ENCODE measurements around the gene DLX1.
"Not testable (repeated sequence)": the region's sequence is repeated elsewhere in the genome, so short reads cannot be mapped to it uniquely, and the experiment has no call there.

DLX1 gene

DNA sequence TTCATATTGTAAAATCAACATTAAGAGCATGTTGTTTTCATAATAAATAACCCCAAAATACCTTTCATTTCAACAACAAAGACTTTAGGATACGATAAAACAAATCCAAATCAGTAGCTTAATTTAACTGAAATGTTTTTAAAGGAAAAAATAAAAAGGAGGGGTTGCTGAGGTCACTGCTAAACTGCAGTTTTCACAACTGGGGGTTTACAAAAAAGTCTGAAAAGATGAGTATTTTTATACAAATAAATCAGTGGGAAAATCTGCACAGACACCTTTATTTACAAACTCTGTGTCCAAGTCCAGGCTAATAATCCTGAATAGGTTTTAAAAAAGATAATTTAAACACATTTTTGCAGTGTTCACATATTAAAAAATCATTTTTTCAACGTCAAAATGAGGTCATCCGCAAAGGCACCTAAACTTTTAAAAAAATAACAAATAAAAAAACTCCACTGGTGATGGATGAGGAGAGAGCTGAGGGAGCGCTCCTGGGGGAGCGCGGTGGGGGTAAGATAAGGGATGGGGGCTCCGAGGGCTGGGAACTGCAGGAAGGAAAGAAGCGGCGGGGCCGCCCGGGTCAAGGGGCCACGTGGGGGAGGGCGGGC is 14.3 kb downstream of the DLX1 start:
- no peak for DNase-seq

DNA sequence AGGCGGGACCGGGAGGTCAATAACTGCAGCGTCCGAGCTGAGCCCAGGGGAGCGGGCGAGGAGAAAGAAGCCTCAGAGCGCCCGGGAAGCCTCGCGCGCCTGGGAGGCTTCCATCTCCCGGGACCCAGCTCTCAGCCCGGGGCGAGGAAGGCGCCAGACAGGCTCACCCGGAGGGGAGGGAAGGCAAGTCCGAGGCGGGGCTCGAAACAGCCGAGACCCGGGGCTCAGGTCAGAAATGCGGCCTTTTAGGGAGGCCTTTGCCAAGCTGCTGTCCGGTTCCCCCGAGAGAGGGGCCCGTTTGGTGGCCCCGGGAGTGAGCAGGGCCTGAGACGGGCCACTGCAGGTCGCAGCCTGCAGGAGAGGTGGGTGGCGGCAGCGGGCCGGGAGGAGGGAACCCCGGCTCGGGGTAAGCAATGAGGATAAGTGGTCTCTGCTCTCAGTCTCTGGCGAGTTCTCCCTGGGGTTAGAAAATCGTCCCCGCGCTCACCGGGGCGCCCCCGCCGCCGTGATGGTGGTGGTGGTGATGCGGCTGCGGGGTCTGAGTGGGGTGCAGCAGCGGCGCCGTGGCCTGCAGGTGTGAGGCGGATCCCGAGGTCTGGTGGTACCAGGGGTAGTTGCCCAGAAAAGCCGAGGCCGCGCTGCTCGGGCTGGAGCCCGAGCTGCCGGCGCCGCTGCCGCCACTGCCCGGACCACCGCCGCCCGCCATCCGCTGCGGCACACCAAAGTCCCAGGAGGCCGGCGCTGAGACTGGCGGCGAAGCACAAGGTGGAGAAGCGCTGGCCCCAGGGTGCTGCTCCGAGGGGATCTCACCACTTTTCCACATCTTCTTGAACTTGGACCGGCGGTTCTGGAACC is 15.0 kb downstream of the DLX1 start:
- DNase-seq: no peak

DNA sequence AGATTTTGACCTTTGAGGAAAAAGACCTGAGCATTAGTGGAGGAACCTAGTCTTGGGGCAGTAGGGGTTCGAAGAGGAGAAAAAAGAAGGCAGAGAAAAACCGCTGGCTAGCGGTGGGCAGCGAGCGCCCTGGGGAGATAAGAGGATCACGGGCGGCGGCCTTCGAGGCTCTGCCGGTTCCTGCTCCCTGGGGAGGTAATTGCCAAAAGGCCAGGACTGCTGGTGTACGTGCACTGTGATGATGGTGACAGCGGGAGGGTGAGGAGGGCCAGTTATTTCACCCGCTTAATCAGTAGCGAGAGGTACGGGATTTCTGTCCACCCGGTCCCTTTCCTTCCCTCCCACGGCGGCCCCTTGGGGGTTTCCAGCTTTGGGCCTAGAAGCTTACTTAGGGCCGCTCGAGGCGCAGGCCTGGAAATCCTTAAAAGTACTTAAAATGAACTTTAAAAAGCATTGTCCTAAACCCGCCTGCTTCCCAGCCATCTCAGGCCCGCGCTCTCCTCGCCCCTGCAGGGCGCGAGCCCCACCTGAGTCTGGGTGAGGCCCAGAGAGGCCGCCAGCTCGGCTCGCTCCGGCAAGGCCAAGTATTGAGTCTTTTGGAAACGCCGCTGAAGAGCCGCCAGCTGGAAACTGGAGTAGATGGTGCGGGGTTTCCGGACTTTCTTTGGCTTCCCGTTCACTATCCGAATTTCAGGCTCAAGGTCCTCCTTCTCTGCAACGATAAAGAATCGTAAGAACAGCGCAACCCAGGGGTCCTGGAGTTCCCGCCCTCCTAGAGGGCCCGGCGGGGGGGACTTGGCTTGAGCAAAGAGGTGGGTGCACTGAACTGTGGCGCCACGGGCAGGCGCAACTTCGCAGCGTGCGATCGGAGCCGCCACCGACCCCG is 15.9 kb downstream of the DLX1 start:
- DNase-seq: no peak

DNA sequence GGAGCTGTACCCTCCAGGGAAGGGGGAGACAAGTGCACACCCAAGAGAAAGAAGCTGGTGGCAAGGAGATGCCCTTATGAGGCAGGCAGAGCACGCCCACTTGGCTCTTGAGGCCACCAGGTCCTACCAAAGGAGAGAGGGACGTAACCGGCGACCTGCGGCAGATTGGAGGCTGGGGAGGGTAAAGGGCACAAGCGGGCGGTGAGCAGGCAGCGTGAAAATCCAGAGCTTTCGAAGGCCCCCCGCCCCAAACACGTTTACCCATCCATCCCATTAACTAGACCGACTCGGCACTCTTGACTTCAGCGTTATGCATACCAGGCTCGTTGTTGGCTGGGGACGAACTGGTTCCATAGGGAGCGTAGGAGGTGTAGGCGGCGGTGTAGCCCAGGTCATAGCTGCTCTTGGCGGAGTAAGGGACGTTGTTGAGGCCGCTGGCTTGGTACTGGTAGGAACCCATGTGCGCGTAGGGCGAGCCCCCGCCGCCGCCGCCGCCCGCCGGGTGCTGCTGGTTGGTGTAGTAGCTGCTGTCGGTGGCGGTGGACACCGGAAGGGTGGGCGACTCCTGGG is 16.6 kb downstream of the DLX1 start:
- DNase-seq: no peak

DNA sequence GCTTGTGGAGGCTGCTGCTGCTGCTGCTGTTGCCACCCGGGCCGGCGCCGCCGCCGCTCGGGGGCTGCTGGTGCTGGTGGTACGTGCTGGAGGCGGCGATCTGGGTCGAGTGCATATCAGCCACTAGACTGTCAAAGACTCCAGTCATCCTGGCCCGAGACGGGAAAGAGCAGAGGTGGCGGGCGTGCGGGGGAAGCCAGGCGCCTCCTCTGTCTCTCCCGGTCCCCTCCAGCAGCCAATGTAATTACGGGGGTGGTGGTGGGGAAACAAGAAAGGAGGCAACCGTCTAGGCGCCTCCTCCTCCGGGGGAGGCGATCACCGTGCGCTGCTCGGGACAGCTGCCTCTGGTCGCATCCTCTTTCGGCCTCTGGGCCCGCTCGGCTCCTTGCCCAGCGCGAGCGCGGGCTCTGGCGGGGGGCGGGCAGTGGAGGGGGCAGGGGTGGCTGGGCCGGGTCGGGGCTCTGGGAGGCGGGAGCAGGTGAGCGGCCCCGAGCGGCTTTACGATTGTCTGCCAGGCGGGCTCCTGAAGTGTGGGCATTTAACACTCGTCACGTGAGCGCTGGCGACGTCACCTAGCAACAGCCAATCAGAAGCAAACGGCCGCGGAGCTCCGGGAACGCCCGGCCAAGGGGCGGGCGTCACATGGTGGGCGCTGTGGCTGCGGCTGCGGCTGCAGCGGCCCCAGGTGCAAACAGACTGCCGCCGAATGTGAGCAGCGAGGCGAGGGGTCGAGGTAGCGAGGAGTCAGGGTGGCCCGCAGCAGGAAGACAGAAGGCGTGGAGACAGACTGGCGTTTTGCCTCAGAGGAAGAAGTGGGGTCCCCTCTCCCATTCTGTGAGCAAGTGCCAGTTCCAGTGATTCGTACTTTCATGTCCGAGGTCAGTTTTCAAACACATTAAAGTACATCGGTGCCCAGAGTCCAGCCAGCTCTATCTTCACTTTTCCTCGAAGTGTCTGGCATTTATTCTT is 17.4 kb downstream of the DLX1 start, which contains the start of gene DLX2:
TSS of gene DLX2 (minus strand) at position 510 of the 969 bp plus-strand sequence. CDS start at position 148, 362 bp downstream.
- DNase-seq: peak; percentile 93

DNA sequence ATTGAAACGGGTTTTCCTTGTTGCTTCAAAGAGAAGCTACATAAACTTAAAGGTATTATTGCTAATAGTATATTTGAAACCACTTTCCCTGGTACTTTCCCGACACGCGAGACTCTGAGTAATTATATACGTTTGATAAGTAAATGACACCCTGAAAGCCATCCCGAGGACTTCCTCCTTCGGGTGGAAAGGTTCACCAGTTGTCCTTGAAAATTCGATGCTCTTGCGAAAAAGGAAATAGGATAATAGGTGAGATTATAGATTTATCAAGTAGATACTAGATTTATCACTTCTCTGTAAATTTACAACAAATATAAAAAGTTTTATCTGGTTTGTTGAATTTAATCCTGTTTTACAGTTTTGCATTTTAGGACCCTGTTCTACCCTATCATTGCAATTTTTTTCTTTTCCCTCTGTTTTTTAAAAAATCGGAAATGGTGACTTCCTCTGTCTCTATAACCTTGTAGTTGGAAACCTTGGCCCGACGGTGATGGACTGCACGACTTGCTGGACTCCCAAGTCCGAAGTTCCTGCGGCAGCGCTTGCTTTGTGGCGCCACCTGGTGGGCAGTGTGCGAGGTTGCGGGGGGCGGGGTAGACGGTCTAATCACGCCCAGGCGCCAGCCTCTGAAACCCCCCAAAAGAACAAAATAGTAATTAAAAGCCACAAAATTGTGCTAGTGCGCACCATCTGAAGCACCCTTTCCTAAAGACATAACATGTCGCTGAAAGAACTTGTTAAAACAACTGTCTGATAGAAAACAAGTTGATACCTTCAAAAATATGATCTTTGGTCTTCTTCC is 18.4 kb downstream of the DLX1 start:
- DNase-seq: peak; percentile 76

DNA sequence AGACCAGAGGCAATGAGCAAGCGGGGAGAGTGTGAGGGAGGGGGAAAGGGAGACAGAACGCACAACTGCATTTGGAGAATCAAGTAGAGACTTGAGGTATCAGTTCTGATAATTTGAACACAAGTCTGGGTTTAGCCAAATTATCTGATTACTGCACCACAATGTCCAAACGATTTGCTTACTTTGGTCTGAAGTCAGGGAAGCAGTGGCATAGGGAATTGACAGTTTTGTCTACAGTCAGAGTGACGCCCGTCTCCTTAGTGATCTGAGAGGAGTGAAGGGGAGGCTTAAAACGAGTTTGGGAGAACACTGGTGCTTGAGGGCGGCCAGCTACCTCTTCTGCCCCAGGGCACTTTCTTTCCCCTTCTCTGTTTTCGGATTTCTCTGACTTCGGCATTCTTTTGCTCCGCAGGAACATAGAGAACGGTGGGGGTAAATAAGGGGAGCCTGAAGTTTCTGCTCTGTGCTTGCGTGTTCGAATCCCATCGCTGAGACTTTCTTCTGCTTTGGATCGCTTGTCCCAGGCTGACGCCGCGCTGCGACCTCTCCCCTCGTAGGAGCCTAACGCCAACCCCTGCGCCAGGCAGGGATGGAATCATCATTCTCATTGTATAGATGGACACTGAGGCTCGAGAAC is 20.3 kb downstream of the DLX1 start:
- DNase-seq: no peak

DNA sequence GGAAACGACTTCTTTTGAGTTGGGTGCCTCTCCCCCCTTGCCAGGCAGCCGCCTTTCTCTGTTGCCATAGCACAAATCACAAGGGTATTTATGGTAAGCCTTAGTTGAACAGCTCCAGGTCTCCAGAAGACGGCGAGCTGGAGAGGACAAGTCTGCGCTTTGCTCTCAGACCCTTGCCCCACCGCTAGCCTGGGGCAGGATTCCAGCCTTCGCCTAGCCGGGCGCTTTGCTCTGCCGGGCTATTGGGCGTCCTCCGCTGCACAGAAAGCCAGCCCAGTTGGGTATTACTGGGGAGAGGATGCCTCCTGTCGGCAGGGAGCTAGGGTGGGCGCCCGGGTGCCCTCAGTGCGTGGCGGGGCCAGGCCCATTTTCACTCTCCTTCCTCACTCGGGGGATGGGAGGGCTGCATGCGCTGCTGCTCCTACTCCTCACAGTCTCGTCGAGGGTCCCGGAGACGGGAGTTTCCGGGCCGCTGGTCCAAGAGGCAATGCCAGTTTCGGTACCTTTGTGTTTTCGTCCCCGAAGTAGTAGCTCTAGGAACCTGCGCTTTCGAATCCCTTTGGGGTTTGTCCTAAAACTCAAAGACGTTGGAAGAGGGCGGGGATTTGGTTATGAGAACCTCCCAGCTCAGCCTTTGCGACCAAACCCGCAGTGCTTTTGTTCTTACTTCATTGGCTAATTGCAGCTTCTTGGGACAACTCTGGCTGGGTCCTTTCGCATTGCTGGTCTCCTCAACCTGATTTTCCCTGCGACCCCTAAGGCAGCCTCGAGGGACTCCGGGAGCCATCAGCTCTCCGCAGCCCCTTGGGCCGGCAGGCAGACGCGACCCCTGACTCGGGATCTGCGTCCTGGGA is 21.0 kb downstream of the DLX1 start:
- DNase-seq: no peak

DNA sequence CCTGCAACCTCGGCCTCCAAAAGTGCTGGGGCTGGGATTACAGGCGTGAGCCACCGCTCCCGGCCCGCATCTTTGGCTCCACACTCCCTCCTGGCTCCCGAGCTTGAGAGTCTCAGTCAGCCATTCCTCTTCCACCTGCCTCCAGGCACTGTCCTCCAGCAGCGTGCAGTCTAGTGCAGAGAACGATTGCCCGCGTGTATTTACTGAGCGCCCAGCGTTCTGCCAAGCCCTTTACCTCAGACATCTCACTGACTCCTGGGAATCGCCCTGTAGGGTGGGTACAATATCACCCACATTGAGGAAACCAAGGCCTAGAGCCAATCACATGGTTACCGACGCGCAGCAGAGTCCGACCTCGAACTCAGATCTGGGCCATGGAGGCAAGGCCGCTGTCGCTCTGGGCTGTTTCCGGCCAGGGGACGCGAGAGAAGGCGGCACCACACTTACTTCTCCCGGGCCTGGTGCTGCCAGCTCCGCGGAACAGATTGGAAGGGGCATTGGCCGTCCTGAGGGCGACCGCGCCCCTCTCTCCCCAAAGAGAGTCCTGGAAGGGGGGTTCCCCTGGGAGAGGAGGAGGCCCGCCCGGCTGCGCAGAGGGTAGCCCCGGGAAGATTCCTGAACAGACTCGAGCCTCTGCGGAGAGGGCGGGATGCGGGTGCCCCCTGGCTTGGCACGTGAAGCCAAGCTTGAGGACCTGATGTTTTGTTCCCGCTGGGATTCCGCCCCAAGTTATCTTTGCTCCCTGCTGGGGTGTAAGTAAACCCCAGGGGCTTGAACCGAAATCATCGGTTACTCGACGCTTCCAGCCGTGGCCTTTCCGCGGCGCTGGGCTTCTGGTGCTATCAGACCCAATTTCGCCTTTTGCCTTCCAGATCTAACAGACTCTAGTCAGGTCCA is 22.6 kb downstream of the DLX1 start:
- no peak for DNase-seq

DNA sequence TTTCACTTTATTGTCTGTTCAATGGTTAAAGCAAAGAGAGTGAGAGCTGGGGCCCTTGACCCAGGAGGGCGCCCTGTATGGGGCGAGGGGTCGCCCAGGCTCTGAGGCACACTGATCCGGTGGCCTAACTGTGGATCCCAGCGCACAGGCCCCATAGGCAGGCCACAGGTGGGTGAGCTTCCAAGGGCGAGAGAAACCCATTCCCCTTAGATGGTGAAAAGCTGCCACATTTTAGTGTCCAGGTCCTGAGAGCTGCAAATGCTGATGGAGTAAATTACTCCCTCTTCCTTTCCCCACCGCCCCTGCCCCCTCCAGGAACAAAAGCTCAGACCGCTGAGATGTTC is 23.3 kb downstream of the DLX1 start:
- no peak for DNase-seq

DNA sequence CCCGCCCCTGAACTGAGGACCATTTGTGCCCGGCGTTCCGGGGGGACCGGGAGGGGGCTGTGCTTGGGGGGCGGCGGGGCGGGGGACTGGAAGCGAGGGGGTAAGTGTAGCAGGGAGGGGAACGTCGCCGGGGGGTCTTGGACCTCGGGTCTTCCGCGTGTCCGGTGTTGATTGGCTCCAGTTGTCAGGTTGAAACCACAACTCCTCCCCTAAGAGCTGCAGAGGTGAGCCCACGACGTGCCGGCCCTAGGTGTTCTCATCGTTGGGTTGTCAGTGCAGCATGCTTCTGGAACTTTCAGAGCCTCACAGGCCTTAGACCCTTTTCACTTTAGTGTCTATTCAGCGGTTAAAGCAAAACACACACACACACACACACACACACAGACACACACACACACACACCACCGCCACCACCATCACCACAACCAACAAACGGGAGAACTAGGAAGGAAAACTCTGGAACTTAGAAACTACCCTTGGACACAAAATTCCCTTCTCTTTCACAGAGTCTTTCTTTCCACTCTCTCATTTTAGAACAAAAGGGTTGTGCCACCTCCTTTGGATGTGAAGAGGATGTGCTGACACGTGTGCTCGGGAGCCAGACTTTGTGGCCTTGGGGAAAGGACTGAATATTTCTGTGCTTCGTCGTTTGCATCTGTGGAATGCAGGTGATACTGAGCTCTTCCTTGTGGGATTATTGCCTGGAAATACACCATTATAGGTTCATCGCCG is 24.1 kb downstream of the DLX1 start:
- no peak for DNase-seq

DNA sequence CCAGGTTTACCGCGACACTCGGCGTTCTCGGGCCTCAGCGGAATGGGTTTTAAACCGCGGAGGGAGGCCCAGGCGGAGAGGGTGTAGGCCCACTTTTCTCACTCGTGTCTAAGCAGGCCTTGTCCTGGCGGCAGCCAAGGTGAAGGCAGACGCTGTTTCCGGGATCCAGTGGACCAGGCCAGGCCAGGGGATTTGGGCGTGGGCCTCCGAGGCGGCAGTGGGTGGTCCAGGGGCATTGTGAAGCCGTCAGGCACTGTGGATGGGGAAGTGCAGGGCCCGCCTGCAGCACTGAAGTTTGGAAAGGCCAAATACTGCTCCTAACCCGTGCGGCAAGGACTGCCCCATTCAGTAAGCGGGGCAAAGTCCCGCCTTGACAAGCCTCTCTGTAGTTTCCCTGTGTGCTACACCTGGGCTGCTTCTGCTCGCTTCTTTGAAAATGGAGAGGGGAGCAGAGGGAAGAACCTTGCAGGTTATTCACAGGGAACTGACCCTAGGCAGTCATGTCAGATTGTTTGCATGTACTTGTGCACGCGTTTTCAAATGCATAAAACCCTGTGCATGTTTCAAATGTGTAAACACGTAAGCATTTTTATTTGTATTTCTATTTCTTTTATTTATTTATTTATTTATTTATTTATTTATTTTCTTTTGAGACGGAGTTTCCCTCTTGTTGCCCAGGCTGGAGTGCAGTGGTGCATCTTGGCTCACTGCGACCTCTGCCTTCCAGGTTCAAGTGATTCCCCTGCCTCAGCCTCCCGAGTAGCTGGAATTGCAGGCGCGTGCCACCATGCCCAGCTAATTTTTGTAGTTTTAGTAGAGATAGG is 24.9 kb downstream of the DLX1 start:
- no peak for DNase-seq

DNA sequence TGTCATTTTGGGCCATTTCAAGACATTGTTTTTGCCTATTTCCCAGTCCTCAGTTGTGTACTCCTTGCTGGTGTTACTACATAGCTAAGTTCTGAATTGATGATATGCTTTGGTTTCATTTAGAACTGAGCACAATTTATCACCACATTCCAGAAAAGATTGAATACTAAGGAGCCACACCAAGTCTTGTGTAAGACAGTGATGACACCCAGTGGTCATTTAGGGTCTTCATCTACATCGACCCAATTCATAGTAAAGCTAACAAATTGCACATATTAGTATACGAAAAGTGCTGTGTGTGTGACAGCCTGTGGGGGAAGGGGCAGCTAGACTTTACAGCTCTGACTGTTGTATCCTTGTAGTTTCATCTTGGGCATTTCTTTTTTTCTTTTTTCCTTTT is 28.3 kb downstream of the DLX1 start:
- no peak for DNase-seq

DNA sequence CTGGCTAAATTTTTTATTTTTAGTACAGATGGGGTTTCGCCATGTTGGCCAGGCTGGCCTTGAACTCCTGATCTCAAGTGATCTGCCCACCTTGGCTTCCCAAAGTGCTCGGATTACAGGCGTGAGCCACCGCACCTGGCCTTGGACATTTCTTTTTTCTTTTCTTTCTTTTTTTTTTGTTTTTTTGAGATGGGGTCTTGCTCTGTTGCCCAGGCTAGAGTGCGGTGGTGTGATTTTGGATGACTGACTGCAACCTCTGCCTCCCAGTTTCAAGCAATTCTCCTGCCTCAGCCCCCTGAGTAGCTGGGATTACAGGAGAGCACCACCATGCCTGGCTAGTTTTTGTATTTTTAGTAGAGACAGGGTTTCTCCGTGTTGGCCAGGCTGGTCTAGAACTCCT is 28.9 kb downstream of the DLX1 start:
- not testable (repeated sequence) for DNase-seq

DNA sequence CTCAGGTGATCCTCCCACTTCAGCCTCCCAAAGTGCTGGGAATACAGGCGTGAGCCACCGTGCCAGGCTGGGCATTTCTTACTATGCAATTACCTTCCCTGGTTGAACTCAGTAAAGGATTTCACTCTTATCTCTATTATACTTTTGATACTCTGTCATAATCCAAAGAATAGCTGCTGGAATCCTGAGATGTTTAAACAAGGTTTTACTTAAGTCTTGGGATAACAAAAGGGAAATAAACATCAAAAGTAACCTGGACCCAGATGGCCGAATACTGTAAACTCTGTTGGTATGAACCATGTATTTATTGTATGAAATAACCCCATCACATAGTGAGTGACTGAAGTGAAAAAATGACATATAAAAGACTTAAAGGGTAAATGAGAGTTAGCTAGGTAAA is 29.3 kb downstream of the DLX1 start:
- no peak for DNase-seq

DNA sequence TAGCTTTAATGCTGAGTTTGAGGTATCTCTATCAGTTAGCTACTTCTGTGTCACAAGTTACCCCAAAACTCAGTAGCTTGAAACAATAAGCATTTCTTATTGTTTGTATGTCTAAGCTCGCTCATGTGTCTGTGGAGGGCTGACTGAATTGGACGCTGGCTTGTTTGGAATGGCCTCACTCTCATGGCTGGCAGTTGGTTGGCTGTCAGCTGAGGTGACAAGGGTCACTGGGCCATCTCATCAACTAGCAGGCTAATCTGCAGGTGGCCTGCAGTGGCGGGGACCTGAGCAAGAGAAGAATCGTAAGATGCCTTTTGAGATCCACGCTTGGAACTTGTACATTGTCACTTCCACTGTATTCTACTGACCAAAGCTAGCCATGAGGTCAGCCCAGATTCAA is 30.8 kb downstream of the DLX1 start:
- no peak for DNase-seq

DNA sequence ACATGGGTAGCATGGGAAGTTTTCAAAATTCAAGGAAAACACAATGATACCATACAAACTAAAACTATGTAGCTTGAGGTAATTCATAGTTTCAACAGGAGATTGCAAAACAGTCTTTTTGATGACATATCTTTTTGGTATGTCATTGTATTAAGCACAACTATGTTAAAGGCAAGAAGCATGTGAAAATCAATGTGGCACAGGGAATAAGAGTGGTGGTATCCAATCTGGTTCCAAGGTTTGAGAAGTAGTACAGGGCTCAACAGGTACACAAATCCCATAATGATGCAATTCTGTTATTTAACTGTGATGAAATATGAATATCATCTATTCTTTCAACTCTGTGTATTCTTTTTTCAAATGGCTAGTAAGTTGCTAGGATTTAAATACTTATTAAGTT is 33.8 kb downstream of the DLX1 start:
- DNase-seq: no peak

All from T1000 (cell line).